ENCODE measurements around the gene NHLRC2. TPM values are rescaled to one million over a fixed set of nuclear protein-coding genes. Genes with fewer than 3 reads are reported as not detected.

The NHLRC2 gene
- total and polyA plus RNA-seq, 8 donors = 2.8 to 112 (median 16.4) TPM

DNA sequence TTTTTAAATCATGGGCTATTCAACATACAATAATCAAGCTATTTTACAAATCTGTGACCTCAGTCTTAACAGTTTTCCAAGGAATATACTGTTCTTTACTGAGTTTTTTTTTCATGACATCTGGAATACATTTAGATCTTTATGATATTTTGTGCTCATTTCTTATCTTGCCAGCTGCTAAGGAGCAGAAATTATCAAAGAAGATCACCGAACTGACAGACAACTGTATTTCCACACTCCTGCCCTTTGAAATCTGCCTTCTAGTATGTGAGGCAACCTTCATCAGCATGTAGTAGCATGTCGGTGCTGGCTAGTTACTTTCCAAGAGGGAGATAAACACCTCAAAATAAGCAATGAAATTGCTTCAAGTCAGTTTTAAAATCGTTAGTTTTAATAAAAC lies 66.4 kb downstream of the NHLRC2 start:
- intact Hi-C loops (cut with DNase I; ENCODE audit: low total_unique reads) = no loop called here
- Histone ChIP-seq H3K4me1 (peaks cover 0 to 15% (median 2%) of the 10 kb centered on the region in 4 donors), H3K27me3 (no peaks in the 10 kb centered on the region), H3K27ac (no peak overlapping the region), H3K9me3 (peaks cover 0 to 9% (median 3%) of the 10 kb centered on the region in 4 donors), H3K4me3 (no peak overlapping the region), H3K36me3 (no peaks in the 10 kb centered on the region)
- 41 to 53% (median 49%) methylated on average over 3 of the region's 3 CpGs for WGBS, 5 donors
- TF ChIP-seq CTCF (IDR thresholded peaks at IDR 0.05) (no peak), EP300 (IDR thresholded peaks at IDR 0.05) (no peak), POLR2A (IDR thresholded peaks at IDR 0.05) (no peak), POLR2AphosphoS5 (IDR thresholded peaks at IDR 0.05) (no peak)
- no peak for DNase-seq

DNA sequence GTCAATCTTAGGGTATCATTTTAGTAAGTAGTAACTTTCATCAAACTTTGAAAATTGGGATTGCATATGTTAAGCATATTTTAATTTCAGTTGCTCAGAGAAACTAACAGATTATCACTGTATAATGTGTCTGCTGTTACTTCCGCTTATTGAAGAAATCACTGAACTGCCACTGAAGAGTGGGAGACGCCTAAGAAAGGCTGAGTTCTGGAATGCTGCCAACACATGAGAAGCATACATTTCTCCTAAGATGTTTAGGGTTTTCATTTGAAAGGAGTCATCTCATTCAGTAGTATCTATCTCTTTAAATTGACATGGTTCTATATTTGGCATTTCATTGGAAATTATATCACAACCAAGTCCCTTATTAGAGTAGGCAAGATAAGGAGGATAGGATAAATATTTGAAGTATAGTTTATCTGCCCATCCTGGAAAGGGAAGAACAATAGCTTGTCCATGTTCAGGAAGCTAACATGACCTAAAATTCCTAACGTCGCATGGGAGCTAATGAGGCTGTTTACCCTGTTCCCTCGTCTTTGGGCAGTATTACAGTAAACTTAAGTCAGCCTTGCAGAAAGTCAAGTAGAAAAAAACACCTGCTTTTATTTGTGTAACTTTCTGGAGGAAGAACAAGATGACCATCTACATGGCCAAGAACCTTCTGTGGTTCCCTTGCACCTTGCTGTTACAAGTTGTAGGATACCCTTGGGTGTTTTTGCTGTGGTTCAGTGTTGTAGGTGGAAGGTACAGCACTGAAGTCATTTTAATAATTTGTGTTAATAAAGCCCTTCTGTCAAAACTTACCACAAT lies 67.3 kb downstream of the NHLRC2 start:
- peak in 1 of 2 donors; percentile 61 for DNase-seq
- H3K4me1 ChIP-seq = peaks cover 0 to 15% (median 2%) of the 10 kb centered on the region in 4 donors
- no peaks in the 10 kb centered on the region for H3K36me3 ChIP-seq
- H3K4me3 ChIP-seq = no peak overlapping the region
- H3K27me3 ChIP-seq = no peaks in the 10 kb centered on the region
- H3K9me3 ChIP-seq = peaks cover 0 to 9% (median 3%) of the 10 kb centered on the region in 4 donors
- no peak for TF ChIP-seq POLR2AphosphoS5 (IDR thresholded peaks at IDR 0.05)
- H3K27ac ChIP-seq = no peak overlapping the region
- WGBS, 5 donors = 24 to 43% (median 32%) methylated on average over 5 of the region's 5 CpGs
- intact Hi-C loops (cut with DNase I; ENCODE audit: low total_unique reads) = no loop called here

DNA sequence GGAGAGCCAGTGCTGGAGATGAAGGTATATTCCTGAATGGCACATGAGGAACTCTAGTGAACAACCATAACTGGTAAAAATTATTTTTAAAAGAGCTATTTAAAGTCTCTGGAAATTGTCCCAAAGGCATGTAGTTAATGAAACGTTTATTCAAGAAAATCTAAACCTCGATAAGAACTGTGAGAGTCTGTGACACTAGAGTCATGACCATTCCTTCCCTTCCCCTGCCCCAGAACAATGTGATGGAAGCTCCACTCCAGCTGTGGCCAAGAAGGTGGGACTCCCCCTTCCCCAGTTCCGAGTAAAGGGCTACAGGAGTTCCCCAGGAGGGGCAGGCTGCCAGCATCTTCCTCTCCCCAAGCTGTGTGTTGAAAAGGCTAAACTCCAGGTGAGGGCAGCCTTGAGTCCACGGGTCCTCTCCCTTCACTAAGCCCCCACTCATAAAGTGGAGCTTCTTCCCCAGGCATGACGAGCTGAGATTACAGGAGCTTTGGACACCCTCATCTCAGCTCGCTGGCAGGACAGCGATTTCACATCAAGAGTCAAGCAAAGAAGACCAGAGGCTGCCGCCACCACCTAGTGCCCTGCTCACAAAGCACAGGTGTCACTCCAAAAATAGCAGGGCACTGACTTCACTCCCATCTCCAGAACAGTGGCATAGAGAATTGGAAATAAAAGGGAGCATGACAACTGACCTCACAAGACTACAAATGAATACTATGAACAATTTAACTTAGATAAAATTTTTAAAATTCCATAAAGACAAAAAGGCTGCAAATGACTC lies 68.5 kb downstream of the NHLRC2 start:
- intact Hi-C loops (cut with DNase I; ENCODE audit: low total_unique reads) = no loop called here
- Histone ChIP-seq H3K4me1 (peaks cover 0 to 15% (median 2%) of the 10 kb centered on the region in 4 donors), H3K27me3 (no peaks in the 10 kb centered on the region), H3K36me3 (no peaks in the 10 kb centered on the region), H3K9me3 (peaks cover 0 to 9% (median 3%) of the 10 kb centered on the region in 4 donors), H3K27ac (no peak overlapping the region), H3K4me3 (no peak overlapping the region)
- WGBS, 5 donors = 32 to 48% (median 40%) methylated on average over 8 of the region's 8 CpGs
- TF ChIP-seq EP300 (IDR thresholded peaks at IDR 0.05) (no peak), CTCF (IDR thresholded peaks at IDR 0.05) (no peak)
- no peak for DNase-seq

- DNase-seq = no peak
- Histone ChIP-seq H3K4me3 (no peak overlapping the region), H3K9me3 (peaks cover 0 to 9% (median 3%) of the 10 kb centered on the region in 4 donors), H3K36me3 (no peaks in the 10 kb centered on the region), H3K27me3 (no peaks in the 10 kb centered on the region), H3K4me1 (peaks cover 0 to 15% (median 2%) of the 10 kb centered on the region in 4 donors), H3K27ac (no peak overlapping the region)
- no peak for TF ChIP-seq POLR2AphosphoS5 (IDR thresholded peaks at IDR 0.05)
- no peak for TF ChIP-seq POLR2A (IDR thresholded peaks at IDR 0.05)
- intact Hi-C loops (cut with DNase I; ENCODE audit: low total_unique reads) = no loop called here
- WGBS, 5 donors = 70 to 88% (median 86%) methylated on average over 1 of the region's 1 CpG
Observed at GRCh38 chr10:113924186-113924585, 69.7 kb downstream of the NHLRC2 start.

DNA sequence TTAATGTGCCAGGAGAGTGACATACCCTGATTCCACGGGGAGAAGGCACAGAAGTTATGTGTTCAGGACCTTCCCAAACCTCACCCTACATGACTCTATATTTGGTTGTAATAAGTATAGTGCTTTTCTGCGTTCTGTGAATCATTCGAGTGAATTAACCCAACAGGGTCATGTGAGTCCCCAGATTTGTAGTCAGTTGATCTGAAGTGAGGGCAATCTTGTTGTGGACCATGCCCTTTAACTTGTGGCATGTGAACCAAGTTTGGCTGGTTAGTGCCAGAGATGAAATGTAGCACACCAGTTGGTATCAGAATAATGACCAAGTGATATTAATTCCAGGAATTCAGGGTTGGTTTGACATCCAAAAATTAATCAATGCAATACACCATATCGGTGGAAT lies 70.2 kb downstream of the NHLRC2 start:
- Histone ChIP-seq H3K36me3 (no peaks in the 10 kb centered on the region), H3K4me1 (peaks cover 0 to 15% (median 2%) of the 10 kb centered on the region in 4 donors), H3K27ac (no peak overlapping the region), H3K4me3 (no peak overlapping the region), H3K9me3 (peaks cover 0 to 9% (median 3%) of the 10 kb centered on the region in 4 donors), H3K27me3 (no peaks in the 10 kb centered on the region)
- no peak for TF ChIP-seq CTCF (IDR thresholded peaks at IDR 0.05)
- no peak for TF ChIP-seq EP300 (IDR thresholded peaks at IDR 0.05)
- no peak for TF ChIP-seq POLR2A (IDR thresholded peaks at IDR 0.05)
- no peak for TF ChIP-seq POLR2AphosphoS5 (IDR thresholded peaks at IDR 0.05)
- intact Hi-C loops (cut with DNase I; ENCODE audit: low total_unique reads) = no loop called here
- DNase-seq = no peak
- 63 to 96% (median 73%) methylated on average over 4 of the region's 4 CpGs for WGBS, 5 donors

Measured in stomach (tissue), 9 donors.